ENCODE results near the gene PPP3CA. TPM values are rescaled to one million over a fixed set of nuclear protein-coding genes. Genes with fewer than 3 reads are reported as not detected.

PPP3CA gene
- total and polyA plus RNA-seq, 2 of the 13 experiments (the other 11 are each of a cell fraction or from before 2014, with no cell fraction given): 4.8 to 13.2 TPM

GRCh38 chr4:101114936-101115372 lies 232.4 kb downstream of the PPP3CA start (continued):
- TF ChIP-seq ZBTB14 (CRISPR knock-in tag; IDR thresholded peaks at IDR 0.05): no peak
- peak; percentile 32; the same call in 1 of the 2 replicates for TF ChIP-seq HOXA3 (CRISPR knock-in tag; IDR thresholded peaks at IDR 0.05)
- TF ChIP-seq EP300 (IDR thresholded peaks at IDR 0.05; ENCODE audit: low read depth in 2 of 2, low read length in 2 of 2): peak; percentile 59 to 92; a peak in 3 of 4 replicates
- TF ChIP-seq EP300 (CRISPR knock-in tag; IDR thresholded peaks at IDR 0.05; ENCODE audit: borderline replicate concordance): peak; percentile 84
- peak; percentile 88 for TF ChIP-seq TBX2 (CRISPR knock-in tag; IDR thresholded peaks at IDR 0.05; ENCODE audit: borderline replicate concordance)
- no peak; the same call in 1 of the 2 replicates for TF ChIP-seq JUNB (CRISPR knock-in tag; IDR thresholded peaks at IDR 0.05; ENCODE audit: borderline replicate concordance)
- no peak for TF ChIP-seq RARG (CRISPR knock-in tag; IDR thresholded peaks at IDR 0.05; ENCODE audit: low read depth)
- TF ChIP-seq ASH2L (IDR thresholded peaks at IDR 0.05; ENCODE audit: insufficient read length, low read depth, low read length): no peak
- no peak for TF ChIP-seq TFDP2 (CRISPR knock-in tag; IDR thresholded peaks at IDR 0.05)
- no peak for TF ChIP-seq PHB2 (IDR thresholded peaks at IDR 0.05; ENCODE audit: partially characterized antibody)
- peak; percentile 44; the same call in 1 of the 2 replicates for TF ChIP-seq FOXP1 (IDR thresholded peaks at IDR 0.05)
- peak; percentile 81 for TF ChIP-seq FOXP1 (CRISPR knock-in tag; IDR thresholded peaks at IDR 0.05)
- TF ChIP-seq ZNF234 (CRISPR knock-in tag; conservative IDR thresholded peaks at IDR 0.05): no peak
- no peak for TF ChIP-seq MAFG (CRISPR knock-in tag; IDR thresholded peaks at IDR 0.05)
- TF ChIP-seq YY1 (IDR thresholded peaks at IDR 0.05; ENCODE audit: insufficient read depth, insufficient replicate concordance, low read depth, low read length): no peak
- peak; percentile 39; the same call in 1 of the 2 replicates for TF ChIP-seq ZBTB10 (CRISPR knock-in tag; IDR thresholded peaks at IDR 0.05; ENCODE audit: borderline replicate concordance)
- 0 out of 2 replicates have a peak, but pooled peaks have one; percentile 34 for TF ChIP-seq ERF (CRISPR knock-in tag; IDR thresholded peaks at IDR 0.05)
- TF ChIP-seq ZNF746 (CRISPR knock-in tag; IDR thresholded peaks at IDR 0.05): no peak
- peak; percentile 78; the same call in 1 of the 2 replicates for TF ChIP-seq ZBTB34 (CRISPR knock-in tag; IDR thresholded peaks at IDR 0.05)
- TF ChIP-seq ZNF713 (CRISPR knock-in tag; IDR thresholded peaks at IDR 0.05): no peak
- TF ChIP-seq HOXA9 (CRISPR knock-in tag; IDR thresholded peaks at IDR 0.05; ENCODE audit: borderline replicate concordance): no peak
- peak; percentile 36; the same call in 1 of the 2 replicates for TF ChIP-seq PHF21A (CRISPR knock-in tag; IDR thresholded peaks at IDR 0.05)
- no peak for TF ChIP-seq ZNF615 (CRISPR knock-in tag; IDR thresholded peaks at IDR 0.05; ENCODE audit: borderline replicate concordance)
- no peak for TF ChIP-seq MAF1 (CRISPR knock-in tag; IDR thresholded peaks at IDR 0.05; ENCODE audit: borderline replicate concordance)
